ENCODE results near the gene CDON.

The CDON gene, protein sequence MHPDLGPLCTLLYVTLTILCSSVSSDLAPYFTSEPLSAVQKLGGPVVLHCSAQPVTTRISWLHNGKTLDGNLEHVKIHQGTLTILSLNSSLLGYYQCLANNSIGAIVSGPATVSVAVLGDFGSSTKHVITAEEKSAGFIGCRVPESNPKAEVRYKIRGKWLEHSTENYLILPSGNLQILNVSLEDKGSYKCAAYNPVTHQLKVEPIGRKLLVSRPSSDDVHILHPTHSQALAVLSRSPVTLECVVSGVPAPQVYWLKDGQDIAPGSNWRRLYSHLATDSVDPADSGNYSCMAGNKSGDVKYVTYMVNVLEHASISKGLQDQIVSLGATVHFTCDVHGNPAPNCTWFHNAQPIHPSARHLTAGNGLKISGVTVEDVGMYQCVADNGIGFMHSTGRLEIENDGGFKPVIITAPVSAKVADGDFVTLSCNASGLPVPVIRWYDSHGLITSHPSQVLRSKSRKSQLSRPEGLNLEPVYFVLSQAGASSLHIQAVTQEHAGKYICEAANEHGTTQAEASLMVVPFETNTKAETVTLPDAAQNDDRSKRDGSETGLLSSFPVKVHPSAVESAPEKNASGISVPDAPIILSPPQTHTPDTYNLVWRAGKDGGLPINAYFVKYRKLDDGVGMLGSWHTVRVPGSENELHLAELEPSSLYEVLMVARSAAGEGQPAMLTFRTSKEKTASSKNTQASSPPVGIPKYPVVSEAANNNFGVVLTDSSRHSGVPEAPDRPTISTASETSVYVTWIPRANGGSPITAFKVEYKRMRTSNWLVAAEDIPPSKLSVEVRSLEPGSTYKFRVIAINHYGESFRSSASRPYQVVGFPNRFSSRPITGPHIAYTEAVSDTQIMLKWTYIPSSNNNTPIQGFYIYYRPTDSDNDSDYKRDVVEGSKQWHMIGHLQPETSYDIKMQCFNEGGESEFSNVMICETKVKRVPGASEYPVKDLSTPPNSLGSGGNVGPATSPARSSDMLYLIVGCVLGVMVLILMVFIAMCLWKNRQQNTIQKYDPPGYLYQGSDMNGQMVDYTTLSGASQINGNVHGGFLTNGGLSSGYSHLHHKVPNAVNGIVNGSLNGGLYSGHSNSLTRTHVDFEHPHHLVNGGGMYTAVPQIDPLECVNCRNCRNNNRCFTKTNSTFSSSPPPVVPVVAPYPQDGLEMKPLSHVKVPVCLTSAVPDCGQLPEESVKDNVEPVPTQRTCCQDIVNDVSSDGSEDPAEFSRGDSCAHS (N-terminal part only)

GRCh38 chr11:126062679-126063506 is at the start of gene CDON:
CDON (minus strand) TSS chr11:126062866; CDS start chr11:126023476, 39,390 bp downstream.
- peak within 1 kb of the TSS; percentile 55 for H3K4me3 ChIP-seq (ENCODE audit: low read length)
- peak; percentile 73 for DNase-seq (ENCODE audit: low read depth)
- TF ChIP-seq, protein P1, sequence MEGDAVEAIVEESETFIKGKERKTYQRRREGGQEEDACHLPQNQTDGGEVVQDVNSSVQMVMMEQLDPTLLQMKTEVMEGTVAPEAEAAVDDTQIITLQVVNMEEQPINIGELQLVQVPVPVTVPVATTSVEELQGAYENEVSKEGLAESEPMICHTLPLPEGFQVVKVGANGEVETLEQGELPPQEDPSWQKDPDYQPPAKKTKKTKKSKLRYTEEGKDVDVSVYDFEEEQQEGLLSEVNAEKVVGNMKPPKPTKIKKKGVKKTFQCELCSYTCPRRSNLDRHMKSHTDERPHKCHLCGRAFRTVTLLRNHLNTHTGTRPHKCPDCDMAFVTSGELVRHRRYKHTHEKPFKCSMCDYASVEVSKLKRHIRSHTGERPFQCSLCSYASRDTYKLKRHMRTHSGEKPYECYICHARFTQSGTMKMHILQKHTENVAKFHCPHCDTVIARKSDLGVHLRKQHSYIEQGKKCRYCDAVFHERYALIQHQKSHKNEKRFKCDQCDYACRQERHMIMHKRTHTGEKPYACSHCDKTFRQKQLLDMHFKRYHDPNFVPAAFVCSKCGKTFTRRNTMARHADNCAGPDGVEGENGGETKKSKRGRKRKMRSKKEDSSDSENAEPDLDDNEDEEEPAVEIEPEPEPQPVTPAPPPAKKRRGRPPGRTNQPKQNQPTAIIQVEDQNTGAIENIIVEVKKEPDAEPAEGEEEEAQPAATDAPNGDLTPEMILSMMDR (conservative IDR thresholded peaks at IDR 0.05; ENCODE audit: low read depth, low read length), result no peak

DNA sequence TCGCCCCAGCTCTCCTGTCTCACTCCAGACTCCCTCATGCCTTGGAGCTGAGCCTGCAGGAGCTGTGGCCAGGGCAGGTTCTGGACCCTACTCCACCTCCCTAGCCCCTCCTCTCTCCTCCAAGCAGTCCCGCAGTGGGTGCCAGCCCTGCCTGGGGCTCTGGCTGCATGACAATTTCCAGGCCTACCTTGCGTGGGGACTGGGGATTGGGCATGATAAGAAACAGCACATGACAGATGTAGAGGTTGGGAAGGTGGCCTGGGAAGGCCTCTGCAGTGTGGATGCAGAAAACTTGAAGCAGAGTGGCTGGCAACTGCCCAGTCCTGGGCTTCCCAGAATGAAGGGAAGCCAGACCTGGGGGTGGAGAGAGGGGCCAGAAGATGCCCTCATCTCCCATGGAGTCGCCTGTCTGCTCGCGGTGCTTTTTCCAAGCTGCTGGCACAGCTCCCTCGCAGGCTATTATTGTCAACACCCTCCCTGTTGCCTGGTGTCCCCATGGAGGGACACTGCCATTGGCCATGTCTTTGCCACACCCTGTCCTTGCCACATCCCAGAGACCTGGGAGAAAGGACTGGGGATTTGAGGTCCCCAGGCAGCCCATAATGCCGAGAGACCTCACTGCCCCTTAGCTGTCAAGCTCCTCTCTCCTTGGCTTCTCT is 48.9 kb upstream of the CDON start:
- no peak overlapping the region for H3K4me3 ChIP-seq (ENCODE audit: low read length)
- TF ChIP-seq, protein P1 (conservative IDR thresholded peaks at IDR 0.05; ENCODE audit: low read depth, low read length), result no peak
- DNase-seq (ENCODE audit: low read depth), result no peak

DNA sequence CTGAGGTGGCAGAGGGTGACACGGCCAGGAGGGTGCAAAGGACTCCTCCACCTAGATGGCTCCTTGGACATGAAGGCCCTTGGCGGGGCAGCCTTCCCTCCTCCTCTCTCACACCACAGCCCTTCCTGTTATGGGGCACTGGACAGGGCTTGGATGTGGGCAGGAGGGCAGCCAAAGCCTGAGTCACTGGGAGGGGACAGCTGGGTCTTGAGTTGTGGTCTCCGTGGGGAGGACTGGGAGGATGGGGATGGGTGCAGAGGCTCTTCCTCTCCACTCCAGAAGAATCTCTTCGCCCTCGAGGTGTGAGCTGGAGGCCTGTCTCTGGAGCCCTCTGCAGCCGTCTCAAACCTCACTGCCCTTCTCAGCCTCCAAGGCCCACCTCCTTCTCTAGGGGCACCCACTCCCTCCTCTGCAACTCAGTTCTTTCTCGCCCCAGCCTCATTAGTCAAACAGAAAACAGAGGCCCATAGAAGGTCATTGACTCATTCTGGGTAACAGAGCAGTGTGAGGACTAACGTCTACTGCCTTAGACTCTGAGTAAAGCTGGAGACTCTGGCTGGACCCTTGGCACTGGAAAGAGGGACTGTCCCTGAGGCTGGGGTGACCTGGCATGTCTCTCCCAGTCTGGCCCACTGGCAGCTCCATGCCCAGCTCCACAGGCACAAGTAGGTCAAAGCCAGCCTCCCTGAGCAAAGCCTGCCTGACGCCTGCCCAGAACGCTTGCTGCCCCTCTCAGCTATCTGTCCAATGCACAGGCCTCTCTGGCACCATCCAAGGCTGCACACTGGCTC is 47.5 kb upstream of the CDON start:
- no peak for DNase-seq (ENCODE audit: low read depth)
- TF ChIP-seq, protein P1 (conservative IDR thresholded peaks at IDR 0.05; ENCODE audit: low read depth, low read length), result no peak
- no peak overlapping the region for H3K4me3 ChIP-seq (ENCODE audit: low read length)

DNA sequence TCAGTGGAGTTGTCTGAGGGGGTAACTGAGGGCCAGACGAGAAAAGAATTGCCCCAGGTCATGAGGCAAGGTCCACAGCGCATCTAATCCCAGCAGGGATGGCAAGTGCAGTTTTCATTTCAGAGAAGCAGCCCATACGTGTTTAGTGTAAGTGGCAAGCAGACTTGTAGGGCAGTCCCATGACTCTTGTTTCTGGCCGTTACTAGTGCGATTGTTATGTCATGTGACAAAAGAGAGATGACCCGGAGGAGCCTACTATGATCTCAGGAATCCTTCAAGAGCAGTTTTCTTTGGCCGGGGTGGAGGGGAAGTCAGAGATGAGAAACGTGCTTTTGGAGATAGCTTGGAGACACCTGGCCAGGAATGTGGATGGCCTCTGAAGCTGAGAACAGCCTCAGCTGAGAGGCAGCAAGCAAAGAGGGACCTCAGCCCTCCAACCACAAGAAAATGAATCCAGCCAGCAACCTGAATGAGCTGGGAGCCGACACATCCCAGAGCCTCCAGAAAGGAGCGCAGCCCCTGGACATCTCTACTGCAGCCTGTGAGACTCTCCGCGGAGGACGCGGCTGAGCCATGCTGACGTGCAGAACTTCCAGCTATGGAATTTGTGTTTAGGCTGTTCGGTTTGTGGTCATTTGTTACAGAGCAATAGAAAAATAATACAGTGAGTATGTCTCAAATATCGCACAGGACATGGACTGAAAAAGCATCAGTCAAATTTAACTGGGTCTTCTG is 44.1 kb upstream of the CDON start:
- no peak overlapping the region for H3K4me3 ChIP-seq (ENCODE audit: low read length)
- no peak for DNase-seq (ENCODE audit: low read depth)
- TF ChIP-seq, protein P1 (conservative IDR thresholded peaks at IDR 0.05; ENCODE audit: low read depth, low read length), result no peak

DNA sequence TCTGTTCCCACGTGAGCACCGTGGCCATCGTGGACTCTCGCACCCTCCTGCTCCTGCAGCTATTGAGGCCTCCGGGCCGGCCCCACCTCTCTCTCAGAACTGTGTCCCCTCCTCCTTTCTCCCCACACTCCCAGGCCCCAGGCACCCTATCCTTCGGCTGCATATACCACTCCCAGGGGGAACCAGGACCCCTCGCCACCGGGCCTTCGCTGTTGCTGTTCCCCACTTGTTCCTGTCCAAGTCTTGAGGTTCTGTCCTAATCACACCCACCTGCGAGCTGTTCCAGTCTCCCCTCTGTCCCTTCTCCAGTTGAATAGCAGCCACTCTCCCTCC is 43.0 kb upstream of the CDON start:
- TF ChIP-seq, protein P1 (conservative IDR thresholded peaks at IDR 0.05; ENCODE audit: low read depth, low read length), result no peak
- DNase-seq (ENCODE audit: low read depth), result no peak
- H3K4me3 ChIP-seq (ENCODE audit: low read length), result no peak overlapping the region
